PC-3 (cell line): ENCODE data around the gene HES2.

Experiments used
- EZH2 ChIP-seq: fragments of 300-600 bp; sonication (generic); IDR thresholded peaks from one replicate; pipeline ENCODE4 v1.6.1; 2017; ENCODE audit warnings: antibody characterized with exemption, mild to moderate bottlenecking, low read length; ENCODE audit not compliant: unreplicated experiment
- EZH2phosphoT487 ChIP-seq: fragments of 300-600 bp; sonication (generic); IDR thresholded peaks from 2 replicates; pipeline ENCODE4 v1.6.1; 2018; ENCODE audit warnings: mild to moderate bottlenecking, antibody characterized with exemption, low read length, borderline replicate concordance
- TF ChIP-seq, protein P1 (sequence below): fragments of 300-600 bp; sonication (generic); conservative IDR thresholded peaks from 2 replicates; pipeline ENCODE4 v1.5.1; 2017; ENCODE audit warnings: antibody characterized with exemption, low read depth, mild to moderate bottlenecking, low read length

DNA sequence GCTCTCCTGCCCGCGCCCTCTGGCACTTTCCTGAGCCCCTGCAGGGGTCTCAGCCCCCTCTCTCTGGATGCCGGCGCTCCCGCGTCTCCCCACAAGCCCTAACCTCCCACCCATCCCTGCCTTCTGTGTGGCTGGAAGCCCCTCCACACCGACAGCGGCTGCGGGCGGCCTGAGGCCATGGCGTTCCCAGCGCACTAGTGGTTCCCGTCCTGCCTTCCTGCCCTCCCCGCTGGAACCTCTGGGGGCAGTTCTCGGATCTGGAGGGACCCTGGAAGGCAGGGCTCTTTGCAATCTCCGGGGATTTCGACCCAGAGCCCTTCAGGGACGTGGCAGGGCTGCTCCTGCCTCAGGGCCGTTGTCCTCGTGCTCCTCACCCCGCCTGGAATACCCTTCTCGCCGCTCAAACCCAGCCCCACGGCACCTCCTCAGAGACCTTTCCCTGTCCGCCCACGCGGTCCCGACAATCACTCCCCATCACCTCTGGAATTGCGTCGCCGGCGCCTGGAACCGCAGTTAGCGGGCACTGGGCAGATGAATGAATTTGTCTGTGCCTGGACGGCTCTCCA, 4.4 kb upstream of the HES2 start:
- TF ChIP-seq, protein P1, sequence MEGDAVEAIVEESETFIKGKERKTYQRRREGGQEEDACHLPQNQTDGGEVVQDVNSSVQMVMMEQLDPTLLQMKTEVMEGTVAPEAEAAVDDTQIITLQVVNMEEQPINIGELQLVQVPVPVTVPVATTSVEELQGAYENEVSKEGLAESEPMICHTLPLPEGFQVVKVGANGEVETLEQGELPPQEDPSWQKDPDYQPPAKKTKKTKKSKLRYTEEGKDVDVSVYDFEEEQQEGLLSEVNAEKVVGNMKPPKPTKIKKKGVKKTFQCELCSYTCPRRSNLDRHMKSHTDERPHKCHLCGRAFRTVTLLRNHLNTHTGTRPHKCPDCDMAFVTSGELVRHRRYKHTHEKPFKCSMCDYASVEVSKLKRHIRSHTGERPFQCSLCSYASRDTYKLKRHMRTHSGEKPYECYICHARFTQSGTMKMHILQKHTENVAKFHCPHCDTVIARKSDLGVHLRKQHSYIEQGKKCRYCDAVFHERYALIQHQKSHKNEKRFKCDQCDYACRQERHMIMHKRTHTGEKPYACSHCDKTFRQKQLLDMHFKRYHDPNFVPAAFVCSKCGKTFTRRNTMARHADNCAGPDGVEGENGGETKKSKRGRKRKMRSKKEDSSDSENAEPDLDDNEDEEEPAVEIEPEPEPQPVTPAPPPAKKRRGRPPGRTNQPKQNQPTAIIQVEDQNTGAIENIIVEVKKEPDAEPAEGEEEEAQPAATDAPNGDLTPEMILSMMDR = no peak
- TF ChIP-seq EZH2 (no peak), EZH2phosphoT487 (no peak)
